ENCODE measurements around the gene PRORP. TPM values are rescaled to one million over a fixed set of nuclear protein-coding genes. Genes with fewer than 3 reads are reported as not detected.

Gene PRORP
- total and polyA plus RNA-seq, 2 of the 13 experiments (the other 11 are each of a cell fraction or from before 2014, with no cell fraction given): 48.9 to 88.7 TPM

- no peak overlapping the region for H3K4me2 ChIP-seq (ENCODE audit: low read depth, low read length)
- peaks cover 23 to 38% of the 10 kb centered on the region in 2 experiments for H3K36me3 ChIP-seq (replicated peaks in 1 of 2; ENCODE audit: control insufficient read depth in 1 of 2, insufficient read depth in 2 of 2, low read length in 2 of 2)
- H3K27me3 ChIP-seq (ENCODE audit: control insufficient read depth in 1 of 2, insufficient read depth in 2 of 2, low read length in 2 of 2): no peaks in the 10 kb centered on the region; a peak in 1 of 5 replicates
- DNase-seq (ENCODE audit: low spot score) (no peak), ATAC-seq (no peak), FAIRE-seq (no peak)
- no peak for TF ChIP-seq TBL1XR1 (IDR thresholded peaks at IDR 0.05; ENCODE audit: borderline replicate concordance, low read length, partially characterized antibody)
- no peak for TF ChIP-seq TBP (CRISPR knock-in tag; IDR thresholded peaks at IDR 0.05)
- TF ChIP-seq PBX2 (CRISPR knock-in tag; IDR thresholded peaks at IDR 0.05): no peak
- TF ChIP-seq ZBTB26 (CRISPR knock-in tag; IDR thresholded peaks at IDR 0.05; ENCODE audit: borderline replicate concordance): no peak
- 0 out of 2 replicates have a peak, but pooled peaks have one; percentile 16 for TF ChIP-seq GMEB1 (CRISPR knock-in tag; IDR thresholded peaks at IDR 0.05; ENCODE audit: borderline replicate concordance)
- TF ChIP-seq PHF21A (CRISPR knock-in tag; IDR thresholded peaks at IDR 0.05): no peak
- no peak for TF ChIP-seq NFIC (IDR thresholded peaks at IDR 0.05; ENCODE audit: low read length)
- TF ChIP-seq LBX2 (CRISPR knock-in tag; IDR thresholded peaks at IDR 0.05; ENCODE audit: borderline replicate concordance): no peak
- H3K79me2 ChIP-seq (ENCODE audit: insufficient read depth, low read length): peaks cover 23% of the 10 kb centered on the region
- peaks cover 38% of the 10 kb centered on the region for H3K4me1 ChIP-seq (ENCODE audit: insufficient read depth, low read length)
- ChIA-PET POLR2A (interaction anchor here (1.2 kb wide), 1 partner anchor 9 kb away, joined by 4 read pairs; no protein-coding TSS in a partner anchor), CTCF (ENCODE audit: low intra/inter-chr PET ratio, low total read pairs) (no interaction called here)
- no peak overlapping the region for H3K27ac ChIP-seq (ENCODE audit: extremely low read length, insufficient read depth, low read length)
- H3K9ac ChIP-seq (ENCODE audit: insufficient read depth, low read depth, low read length): no peak overlapping the region
- BruUV-seq (replicated peaks): no TSS peak
- H2AFZ ChIP-seq (ENCODE audit: low read length): no peak overlapping the region
- in situ Hi-C loops (cut with HindIII; ENCODE audit: extremely low pct_ligation_motif_present, low pct_unique_long_range_greater_than_20kb) (no loop called here), intact Hi-C loops (cut with micrococcal nuclease; ENCODE audit: unreplicated experiment) (no loop called here)
- no peak overlapping the region for H3K4me3 ChIP-seq (replicated peaks in 1 of 3; ENCODE audit: insufficient read depth in 1 of 3, low read depth in 2 of 3, low read length in 3 of 3)
- H3K9me3 ChIP-seq (ENCODE audit: low read length): no peaks in the 10 kb centered on the region
- 93% methylated on average over 2 of the region's 2 CpGs for WGBS (ENCODE audit: low lambda C conversion rate)
- no peaks in the 10 kb centered on the region for H4K20me1 ChIP-seq (ENCODE audit: insufficient read depth, low read length)
These were observed 5.2 kb upstream of the PRORP start for GRCh38 chr14:35117112-35117511.

Measured in HepG2 (cell line).